HG03097 (cell line): ENCODE data around the gene PATL2.
"Not testable (repeated sequence)": the region's sequence is repeated elsewhere in the genome, so short reads cannot be mapped to it uniquely, and the experiment has no call there.

Source experiments
- ATAC-seq: cut with Tn5 transposase; IDR thresholded peaks from one replicate; pipeline ENCODE4 v1.9.1; 2021; ENCODE audit not compliant: unreplicated experiment, low FRiP score

Gene PATL2

DNA sequence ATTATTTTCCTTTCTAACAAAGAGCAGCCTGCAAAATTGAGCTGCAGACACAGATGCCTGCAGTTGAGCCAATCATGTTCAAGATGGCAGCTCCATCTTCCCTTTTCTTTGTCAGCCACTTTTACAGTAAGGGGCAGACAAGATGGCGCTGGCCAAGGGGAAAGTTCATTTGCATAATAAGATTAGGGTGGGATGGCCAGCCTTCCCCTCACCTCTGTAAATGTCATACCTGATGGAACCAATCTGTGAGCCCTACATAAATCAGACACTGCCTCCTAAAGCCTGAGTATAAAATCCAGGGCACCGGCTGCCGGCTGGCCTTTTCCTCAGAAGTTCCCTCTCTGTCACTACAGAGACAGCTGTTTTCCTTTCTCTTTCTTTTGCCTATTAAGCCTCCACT is 15.8 kb downstream of the PATL2 start:
- no peak for ATAC-seq

DNA sequence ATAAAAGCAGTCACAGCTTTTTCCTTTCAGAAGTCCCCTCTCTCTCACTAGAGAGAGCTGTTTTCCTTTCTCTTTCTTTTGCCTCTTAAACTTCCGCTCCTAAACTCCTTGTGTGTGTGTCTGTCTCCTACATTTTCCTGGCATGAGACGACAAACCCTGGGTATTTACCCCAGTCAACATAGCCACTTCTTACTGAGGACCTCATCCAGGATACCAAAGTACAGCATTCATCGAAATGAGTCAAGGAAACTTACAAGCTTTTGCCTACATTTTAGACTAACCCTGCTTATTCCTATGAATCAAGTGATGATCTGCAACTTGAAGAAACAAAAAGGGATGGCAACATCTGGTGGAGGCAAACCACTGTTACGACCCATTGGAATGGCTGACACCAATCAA is 16.7 kb downstream of the PATL2 start:
- no peak for ATAC-seq

DNA sequence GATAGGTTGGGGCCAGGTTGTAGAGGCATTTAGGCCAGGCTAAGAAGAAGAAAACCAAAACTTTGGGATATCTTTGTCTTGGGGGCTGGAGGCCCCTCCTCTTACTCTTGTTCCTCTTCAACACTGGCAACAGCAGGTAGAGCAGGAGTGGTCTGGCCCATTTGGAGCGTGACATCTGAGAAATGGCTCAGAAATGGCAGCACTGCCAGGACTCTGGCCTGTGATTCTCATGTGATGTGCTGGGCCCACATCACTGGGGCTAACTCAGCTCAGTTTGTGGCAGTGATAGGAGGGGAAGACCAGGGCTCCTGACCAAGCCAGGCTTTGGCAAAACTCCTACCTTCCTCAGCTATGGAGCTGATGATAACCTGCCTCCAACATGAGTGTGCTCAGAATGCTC is 18.5 kb downstream of the PATL2 start:
- ATAC-seq, result no peak

DNA sequence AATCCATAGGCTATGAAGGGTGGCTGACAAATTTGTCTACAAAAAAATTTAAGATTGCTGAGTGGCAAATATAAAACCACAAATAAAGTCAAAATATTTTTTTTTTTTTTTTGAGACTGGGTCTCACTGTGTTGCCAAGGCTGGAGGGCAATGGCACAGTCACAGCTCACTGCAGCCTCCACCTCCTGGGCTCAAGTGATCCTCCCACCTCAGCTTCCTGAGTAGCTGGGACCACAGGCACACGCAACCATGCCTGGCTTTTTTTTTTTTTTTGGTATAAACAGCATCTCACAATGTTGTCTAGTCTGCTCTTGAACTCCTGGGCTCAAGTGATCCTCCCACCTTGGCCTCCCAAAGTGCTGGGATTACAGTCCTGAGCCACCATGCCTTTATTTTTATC is 20.9 kb downstream of the PATL2 start:
- ATAC-seq, result not testable (repeated sequence)

DNA sequence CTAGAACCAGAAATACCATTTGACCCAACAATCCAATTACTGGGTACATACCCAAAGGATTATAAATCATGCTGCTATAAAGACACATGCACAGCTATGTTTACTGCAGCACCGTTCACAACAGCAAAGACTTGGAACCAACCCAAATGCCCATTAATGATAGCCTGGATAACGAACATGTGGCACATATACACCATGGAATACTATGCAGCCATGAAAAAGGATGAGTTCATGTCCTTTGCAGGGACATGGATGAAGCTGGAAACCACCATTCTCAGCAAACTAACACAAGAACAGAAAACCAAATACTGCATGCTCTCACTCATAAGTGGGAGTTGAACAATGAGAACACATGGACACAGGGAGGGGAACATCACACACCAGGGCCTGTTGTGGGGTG is 21.8 kb downstream of the PATL2 start:
- not testable (repeated sequence) for ATAC-seq

DNA sequence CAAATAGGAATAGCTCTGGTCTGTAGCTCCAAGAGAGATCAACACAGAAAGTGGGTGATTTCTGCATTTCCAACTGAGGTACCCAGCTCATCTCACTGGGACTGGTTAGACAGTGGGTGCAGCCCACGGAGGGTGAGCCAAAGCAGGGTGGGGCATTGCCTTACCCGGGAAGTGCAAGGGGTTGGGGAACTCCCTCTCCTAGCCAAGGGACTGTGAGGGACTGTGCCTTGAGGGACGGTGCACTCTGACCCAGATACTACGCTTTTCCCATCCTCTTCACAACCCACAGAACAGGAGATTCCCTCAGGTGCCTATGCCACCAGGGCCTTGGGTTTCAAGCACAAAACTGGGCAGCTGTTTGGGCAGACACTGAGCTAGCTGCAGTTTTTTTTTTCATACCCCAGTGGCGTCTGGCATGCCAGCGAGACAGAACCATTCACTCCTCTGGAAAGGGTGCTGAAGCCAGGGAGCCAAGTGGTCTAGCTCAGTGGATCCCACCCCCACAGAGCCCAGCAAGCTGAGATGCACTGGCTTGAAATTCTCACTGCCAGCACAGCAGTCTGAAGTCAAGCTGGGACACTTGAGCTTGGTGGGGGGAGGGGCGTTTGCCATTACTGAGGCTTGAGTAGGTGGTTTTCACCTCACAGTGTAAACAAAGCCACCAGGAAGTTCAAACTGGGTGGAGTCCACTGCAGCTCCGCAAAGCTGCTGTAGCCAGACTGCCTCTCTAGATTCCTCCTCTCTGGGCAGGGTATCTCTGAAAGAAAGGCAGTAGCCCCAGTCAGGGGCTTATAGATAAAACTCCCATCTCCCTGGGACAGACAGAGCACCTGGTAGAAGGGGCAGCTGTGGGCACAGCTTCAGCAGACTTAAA is 28.1 kb downstream of the PATL2 start:
- not testable (repeated sequence) for ATAC-seq

DNA sequence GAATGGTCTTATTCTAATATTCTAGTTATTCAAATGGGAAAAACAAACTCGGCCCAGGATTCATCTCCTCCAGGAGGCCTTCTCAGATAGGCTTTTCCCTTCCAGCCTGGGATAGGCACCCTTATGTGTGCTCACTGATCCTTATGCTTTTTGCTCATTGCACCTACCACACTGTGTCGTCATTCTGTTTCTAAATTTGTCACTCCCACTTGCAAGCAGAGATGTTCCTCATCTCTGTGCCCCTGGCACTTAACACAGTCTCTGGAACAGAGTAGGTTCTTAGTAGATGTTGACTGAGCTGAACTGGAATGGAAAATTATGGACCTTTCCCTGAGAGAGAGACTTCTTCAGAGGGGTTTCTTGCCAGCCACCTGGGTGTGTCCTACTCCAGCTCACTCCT is 28.9 kb downstream of the PATL2 start:
- ATAC-seq, result no peak

DNA sequence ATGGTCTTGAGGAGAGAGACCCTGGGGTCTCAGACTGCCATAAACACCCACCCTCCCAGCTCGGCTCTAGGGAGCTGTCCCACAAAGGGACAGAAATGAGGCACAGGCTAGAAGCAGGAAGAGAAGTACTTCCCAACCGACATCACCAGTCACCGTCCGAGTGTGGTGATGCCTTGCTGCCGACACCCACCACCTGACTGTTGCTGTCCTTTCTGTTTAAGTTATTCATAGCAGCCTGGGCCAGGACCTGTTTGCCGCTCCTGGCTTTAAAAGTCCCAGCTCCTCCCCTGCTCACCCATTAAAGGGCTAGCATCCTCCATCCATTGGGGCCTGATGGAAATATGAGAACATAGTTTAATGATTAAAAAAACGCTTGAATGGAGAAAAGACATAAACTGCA is 34.4 kb downstream of the PATL2 start:
- no peak for ATAC-seq

DNA sequence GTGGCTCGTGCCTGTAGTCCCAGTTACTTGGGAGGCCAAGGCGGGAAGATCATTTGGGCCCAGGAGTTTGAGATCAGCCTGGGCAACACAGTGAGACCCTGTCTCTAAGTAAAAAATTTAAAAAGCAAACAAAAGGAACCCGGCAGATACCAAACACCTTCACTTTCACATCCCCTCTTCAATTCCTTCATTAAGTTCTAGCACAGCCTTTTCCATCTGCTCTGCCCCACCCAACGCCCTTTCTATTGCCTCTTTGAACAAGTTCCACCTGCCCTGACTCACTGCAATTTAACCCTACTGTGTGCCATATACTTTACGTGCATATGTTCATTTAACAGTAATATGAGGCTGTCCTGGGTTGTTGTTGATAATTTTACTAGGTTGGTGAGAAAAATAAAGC is 35.2 kb downstream of the PATL2 start:
- ATAC-seq, result no peak

DNA sequence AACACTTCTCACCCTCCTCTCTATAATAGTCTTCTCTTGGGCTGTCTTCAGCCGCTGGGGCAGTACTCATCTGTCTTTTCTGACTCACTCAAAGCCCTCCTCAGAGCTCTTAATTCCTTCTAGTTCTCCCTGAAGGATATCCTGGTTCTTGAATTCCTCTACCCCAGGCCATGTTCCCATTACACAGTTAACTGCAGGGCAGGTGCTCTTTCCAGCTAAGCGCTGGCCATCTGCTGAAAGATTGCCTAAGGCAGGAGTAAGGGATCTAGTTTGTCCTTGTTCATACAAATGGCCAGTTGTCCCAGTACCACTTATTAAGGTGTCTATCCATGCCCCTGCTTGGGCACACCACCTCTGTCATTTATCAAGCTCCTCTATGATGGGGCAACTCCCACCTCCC is 37.5 kb downstream of the PATL2 start:
- ATAC-seq, result no peak

DNA sequence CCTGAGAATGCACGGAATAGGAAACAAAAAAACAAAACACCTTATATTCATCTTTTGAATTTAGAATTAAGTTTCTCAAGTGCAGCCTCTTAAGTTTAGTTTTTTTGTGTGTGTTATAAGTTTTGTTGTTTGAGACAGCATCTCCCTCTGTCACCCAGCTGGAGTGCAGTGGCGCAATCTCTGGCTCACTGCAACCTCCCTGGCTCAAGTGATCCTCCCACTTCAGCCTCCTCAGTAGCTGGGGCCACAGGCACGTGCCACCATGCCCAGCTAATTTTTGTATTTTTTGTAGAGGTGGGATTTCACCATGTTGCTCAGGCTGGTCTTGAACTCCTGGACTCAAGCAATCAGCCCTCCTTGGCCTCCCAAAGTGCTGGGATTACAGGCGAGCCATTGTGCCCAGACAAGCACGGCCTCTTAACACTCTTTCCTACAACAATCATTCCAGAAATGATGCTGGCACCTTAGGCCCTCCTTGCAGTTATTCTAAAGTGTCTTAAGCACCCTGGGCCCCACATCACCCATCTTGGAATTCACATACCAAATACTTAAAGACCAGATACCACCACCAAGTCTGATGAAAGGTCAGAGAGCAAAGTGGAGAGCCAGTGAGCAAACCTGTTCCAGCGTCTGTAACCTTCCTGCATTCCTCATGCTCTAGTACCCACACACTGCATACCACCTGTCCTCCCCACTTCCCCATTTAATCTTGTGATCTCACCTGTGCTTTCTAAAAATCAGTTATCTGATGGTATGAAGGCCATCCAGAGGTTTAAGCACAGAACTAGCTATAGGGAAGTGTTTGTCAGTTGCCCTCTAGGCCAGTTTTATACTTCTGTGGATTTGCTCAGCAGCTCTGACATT is 40.8 kb downstream of the PATL2 start:
- no peak for ATAC-seq

DNA sequence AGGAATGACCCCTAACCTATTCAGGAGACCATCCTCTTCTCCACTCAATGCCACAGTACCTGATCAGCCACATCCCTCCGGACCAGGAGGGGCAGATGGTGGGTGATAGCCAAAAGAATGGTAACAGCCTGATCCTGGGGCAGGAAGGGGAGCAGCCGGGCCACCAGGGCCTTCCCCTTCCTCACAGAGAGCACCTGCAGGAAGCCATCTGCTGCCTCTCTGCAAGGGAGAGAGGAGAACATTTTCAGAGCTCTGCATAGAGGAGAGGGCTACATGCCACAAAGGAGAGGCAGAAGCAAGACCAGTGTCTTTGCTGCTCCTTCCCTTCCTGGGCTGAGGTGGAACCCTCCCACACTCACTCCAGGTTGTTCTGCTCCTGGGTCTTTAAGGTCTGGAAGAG is 42.2 kb downstream of the PATL2 start:
- no peak for ATAC-seq

DNA sequence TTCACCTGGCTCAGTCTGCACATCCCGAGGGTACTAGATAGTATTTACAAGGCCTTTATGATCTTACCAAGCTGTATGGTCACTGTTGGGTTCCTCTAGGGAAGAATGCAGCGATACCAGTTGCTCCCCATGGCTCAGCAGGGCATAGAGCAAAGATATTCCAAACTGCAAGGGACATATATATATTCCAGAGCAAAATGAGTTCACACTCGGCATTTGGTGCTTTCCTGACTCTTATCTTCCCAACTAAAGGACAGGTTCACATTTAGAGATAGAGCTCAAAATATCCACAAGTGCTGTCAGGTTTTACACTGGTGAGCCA is 44.1 kb downstream of the PATL2 start:
- ATAC-seq, result no peak

DNA sequence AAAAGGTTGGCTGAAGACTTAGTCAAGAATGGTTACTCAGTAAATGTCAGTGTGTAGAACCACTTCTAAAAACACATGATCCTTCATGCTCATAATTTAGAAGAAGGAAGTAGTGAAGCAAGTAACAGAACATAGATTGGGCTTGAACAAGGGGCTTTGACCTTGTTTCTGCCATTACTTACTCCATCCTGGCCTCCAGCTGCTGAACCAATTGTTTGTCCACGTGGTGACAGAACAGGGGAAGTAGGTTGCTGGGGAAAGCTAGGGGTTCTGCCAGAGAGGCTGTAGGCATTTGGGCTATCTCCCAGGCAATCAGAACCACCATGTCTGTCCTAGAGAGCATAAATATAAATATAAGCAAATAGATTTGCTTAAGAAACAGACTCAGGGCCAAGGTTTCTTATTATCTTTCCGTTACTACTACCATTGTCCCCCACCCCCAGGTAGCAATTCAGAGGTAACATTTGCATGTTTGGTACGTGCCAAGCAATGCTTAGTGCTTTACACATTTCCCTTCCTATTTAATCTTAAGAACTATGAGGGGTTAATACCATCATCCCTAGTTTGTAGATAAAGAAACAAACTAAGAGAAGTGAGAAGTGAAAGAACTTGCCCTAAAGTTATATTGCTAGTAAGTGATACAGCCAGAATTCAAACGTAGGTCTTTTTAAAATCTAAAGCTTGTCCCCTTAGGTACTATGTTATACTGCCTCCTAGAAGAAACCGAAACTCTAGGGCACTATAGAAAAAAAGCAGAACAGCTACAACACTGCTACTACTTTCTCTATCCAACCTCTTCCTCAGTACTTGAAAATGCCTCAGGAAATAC is 44.7 kb downstream of the PATL2 start:
- ATAC-seq, result no peak

DNA sequence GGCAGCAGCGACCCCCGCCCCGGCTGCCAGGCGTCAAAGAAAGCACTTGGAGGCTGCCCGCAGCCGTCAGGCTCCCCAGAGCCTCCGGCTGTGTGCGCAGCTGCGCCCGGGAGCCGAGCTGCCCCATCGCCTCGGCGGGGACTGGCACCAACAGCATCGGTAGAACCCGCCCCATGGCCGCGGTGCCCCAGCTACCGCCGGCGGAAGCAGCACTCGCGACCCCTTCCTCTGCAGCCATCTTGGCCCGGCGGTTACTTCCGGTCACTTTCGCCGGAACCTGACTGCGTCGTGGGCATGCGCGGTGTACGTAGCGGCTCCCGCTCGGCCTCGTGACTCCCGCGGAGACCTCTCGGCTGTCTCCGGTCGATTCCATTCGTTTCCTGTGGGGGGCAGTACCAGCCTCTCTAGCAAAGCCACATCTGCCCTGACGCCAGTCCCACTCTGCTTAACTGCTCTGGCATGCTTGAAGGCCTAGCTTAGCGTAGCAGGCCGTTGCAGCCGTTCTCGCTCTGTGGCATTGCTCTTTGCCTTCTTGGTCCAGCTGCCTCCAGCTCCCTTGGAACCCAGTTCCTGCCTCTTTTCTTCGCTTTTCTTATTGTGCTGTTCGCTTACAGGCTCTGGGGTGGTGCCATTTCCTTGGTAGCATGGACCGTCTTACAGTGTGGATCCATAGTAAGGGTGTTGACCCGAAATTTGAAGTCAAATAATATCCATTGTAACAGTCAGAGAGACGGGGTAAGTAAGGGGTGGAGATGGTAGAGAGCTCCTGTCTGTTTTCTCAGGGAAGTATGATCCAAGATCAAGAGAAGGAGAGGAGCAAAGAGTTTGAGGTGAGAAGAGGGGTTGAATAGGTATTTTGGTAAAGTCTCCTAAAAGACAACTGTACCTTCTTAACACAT is 47.5 kb downstream of the PATL2 start, which contains the start of gene SPG11:
Gene SPG11, minus strand, starts transcription at position 253 of the 899 bp plus-strand sequence. Its CDS starts 15 bp downstream, at position 238.
- peak; percentile 75 for ATAC-seq

DNA sequence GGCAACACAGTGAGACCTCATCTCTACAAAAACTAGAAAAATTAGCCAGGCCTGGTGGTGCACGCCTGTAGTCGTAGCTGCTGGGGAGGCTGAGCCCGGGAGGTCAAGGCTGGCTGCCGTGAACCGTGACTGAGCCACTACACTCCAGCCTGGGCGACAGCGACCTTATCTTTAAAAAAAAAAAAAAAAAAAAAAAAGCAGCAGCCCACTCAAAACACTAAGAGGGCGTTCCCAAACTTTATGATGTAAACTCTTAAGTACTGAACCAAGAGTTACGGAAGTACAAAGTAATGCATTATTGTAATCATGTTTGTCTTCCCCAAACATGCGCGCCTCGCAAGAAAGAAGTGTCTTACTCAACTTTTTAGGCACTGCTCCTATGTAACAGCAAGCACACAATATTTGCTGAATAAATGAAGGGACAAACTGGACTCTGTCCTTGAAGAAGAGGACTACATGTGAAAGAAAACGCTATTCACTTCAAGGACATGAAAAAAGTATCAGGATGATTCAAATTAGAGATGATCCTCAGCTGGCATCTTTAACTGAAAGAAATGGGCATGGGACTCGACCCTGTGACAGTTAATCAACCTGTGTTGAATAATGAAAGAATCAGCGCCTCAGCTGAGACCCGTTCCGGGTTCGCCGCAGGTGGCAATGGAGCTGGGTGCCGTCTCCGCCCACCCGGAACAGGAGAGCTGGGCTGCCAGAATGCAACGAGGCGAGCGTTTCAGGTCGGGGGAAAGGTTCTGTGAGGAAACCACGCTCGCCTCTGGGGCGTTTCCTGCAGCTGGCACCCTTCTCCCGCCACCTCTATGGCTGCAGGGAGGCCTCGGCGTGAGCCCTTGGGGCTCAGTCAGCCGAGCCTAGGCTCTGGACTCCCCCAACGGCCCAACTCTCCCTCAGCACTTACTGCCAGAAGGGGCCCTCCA is 48.4 kb downstream of the PATL2 start:
- ATAC-seq, result peak; percentile 40

DNA sequence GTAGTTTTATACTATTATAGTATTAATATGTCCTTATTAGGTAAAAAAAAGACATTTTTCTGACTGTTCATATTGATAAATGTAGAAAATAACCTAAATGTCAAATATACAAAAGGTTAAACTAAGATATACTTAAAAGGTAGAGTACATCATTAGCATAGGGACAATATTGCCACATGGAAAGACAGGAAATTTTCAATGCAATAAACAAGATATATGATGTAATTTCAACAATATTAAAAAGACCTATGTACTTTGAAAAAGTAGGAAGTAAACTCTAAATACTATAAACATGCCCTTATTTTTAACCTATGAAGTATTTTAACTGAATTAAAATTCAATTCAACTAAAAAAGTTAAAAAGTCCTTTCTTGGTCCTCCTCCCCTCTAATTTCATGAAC is 49.5 kb downstream of the PATL2 start:
- no peak for ATAC-seq

DNA sequence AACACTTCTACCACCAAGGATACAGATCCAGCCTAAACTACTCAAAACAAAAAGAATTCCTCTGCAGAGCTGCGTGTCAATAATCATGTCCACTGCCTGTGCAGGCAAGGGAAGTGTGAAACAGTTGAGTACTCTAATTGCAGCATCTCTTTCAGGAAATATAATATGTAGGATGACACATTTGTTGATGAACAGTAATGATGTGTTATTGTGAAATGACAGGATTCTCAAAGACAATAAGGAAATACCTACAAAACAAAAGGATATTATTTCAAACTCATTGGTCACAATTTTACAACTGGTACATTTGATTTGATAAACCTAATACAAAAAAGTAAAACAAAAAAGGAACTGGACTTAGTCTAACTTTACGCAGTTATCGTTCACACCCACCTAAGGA is 52.1 kb downstream of the PATL2 start:
- no peak for ATAC-seq

DNA sequence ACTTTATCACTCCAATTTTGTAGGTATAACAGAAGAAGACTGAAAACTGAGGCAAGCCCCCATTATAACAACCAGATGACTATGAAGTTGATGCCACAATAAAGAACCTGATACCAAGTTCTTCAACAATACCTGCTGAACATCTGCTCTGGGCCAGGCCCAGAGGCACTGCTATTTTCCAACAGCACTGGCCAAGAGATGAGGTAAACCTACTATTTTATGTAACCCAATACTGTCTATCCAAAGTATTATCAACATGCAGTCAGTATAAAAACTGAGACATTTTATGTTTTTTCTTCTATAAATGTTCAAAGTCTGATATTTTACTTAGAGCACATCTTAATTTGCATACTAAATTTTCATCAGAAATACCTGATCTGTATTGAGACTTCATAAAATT is 53.7 kb downstream of the PATL2 start:
- ATAC-seq, result no peak
